T-helper 2 cell treated with Interferon-gamma antibody and Interleukin-4, amounts not matched to agents 5 μg/mL and 100 μg/mL, for 36 hours (primary cell): ENCODE results near the gene KIF26B.
A peak's percentile ranks its signal among the peaks of the same experiment; 100 is the strongest.

ENCODE experiments used
- DNase-seq: peaks from one replicate; pipeline ENCODE4 v3.0.0; 2021; ENCODE audit warnings: low spot score
- H3K27ac Mint-ChIP-seq: one replicate; pipeline ENCODE4 v1.8.0; 2021; ENCODE audit warnings: mild to moderate bottlenecking, mixed read lengths
- H3K27me3 Mint-ChIP-seq: one replicate; pipeline ENCODE4 v1.8.0; 2021; ENCODE audit warnings: low read depth, mixed read lengths
- H3K36me3 Mint-ChIP-seq: one replicate; pipeline ENCODE4 v1.8.0; 2021; ENCODE audit warnings: low read depth, mixed read lengths
- H3K4me1 Mint-ChIP-seq: one replicate; pipeline ENCODE4 v1.8.0; 2021; ENCODE audit warnings: low read depth, mixed read lengths
- H3K4me3 Mint-ChIP-seq: one replicate; pipeline ENCODE4 v1.8.0; 2022; ENCODE audit warnings: mild to moderate bottlenecking, moderate library complexity, mixed read lengths
- H3K9me3 Mint-ChIP-seq: one replicate; pipeline ENCODE4 v1.8.0; 2021; ENCODE audit warnings: mixed read lengths

Gene KIF26B

GRCh38 chr1:245622332-245623014 lies 467.7 kb downstream of the KIF26B start:
- Mint-ChIP-seq H3K27me3 (no peaks in the 10 kb centered on the region), H3K4me3 (no peak overlapping the region), H3K27ac (no peak overlapping the region), H3K9me3 (peaks cover 5% of the 10 kb centered on the region), H3K36me3 (no peaks in the 10 kb centered on the region), H3K4me1 (peaks cover 1% of the 10 kb centered on the region)
- DNase-seq = no peak

GRCh38 chr1:245641384-245641783 lies 486.6 kb downstream of the KIF26B start:
- H3K4me1 Mint-ChIP-seq = no peaks in the 10 kb centered on the region
- no peak overlapping the region for H3K4me3 Mint-ChIP-seq
- no peaks in the 10 kb centered on the region for H3K27me3 Mint-ChIP-seq
- H3K36me3 Mint-ChIP-seq = peaks cover 1% of the 10 kb centered on the region
- peaks cover 37% of the 10 kb centered on the region for H3K9me3 Mint-ChIP-seq
- no peak for DNase-seq
- H3K27ac Mint-ChIP-seq = no peak overlapping the region

GRCh38 chr1:245645406-245645805 lies 490.6 kb downstream of the KIF26B start:
- Mint-ChIP-seq H3K27ac (no peak overlapping the region), H3K9me3 (peaks cover 29% of the 10 kb centered on the region), H3K4me1 (peaks cover 1% of the 10 kb centered on the region), H3K4me3 (no peak overlapping the region), H3K27me3 (no peaks in the 10 kb centered on the region), H3K36me3 (peaks cover 1% of the 10 kb centered on the region)
- DNase-seq = no peak

- Mint-ChIP-seq H3K27ac (no peak overlapping the region), H3K36me3 (peaks cover 1% of the 10 kb centered on the region), H3K4me1 (peaks cover 1% of the 10 kb centered on the region), H3K4me3 (no peak overlapping the region), H3K9me3 (peaks cover 28% of the 10 kb centered on the region), H3K27me3 (no peaks in the 10 kb centered on the region)
- no peak for DNase-seq
These were observed 491.1 kb downstream of the KIF26B start for GRCh38 chr1:245645894-245646293.

GRCh38 chr1:245648749-245649522 lies 494.2 kb downstream of the KIF26B start:
- DNase-seq = peak; percentile 27
- Mint-ChIP-seq H3K4me1 (peaks cover 1% of the 10 kb centered on the region), H3K36me3 (no peaks in the 10 kb centered on the region), H3K9me3 (peaks cover 5% of the 10 kb centered on the region), H3K27me3 (no peaks in the 10 kb centered on the region), H3K4me3 (no peak overlapping the region), H3K27ac (no peak overlapping the region)

GRCh38 chr1:245649666-245650065 lies 494.9 kb downstream of the KIF26B start:
- Mint-ChIP-seq H3K27me3 (no peaks in the 10 kb centered on the region), H3K4me1 (peaks cover 1% of the 10 kb centered on the region), H3K4me3 (no peak overlapping the region), H3K27ac (no peak overlapping the region), H3K36me3 (no peaks in the 10 kb centered on the region), H3K9me3 (peaks cover 2% of the 10 kb centered on the region)
- no peak for DNase-seq

GRCh38 chr1:245650441-245650960 lies 495.7 kb downstream of the KIF26B start:
- Mint-ChIP-seq H3K27ac (no peak overlapping the region), H3K36me3 (no peaks in the 10 kb centered on the region), H3K4me3 (no peak overlapping the region), H3K9me3 (no peaks in the 10 kb centered on the region), H3K27me3 (no peaks in the 10 kb centered on the region), H3K4me1 (peaks cover 1% of the 10 kb centered on the region)
- no peak for DNase-seq

- Mint-ChIP-seq H3K27ac (no peak overlapping the region), H3K4me3 (no peak overlapping the region), H3K9me3 (no peaks in the 10 kb centered on the region), H3K27me3 (no peaks in the 10 kb centered on the region), H3K36me3 (no peaks in the 10 kb centered on the region), H3K4me1 (peaks cover 1% of the 10 kb centered on the region)
- DNase-seq = no peak
These were observed 496.3 kb downstream of the KIF26B start for GRCh38 chr1:245651093-245651492.

- H3K9me3 Mint-ChIP-seq = no peaks in the 10 kb centered on the region
- no peak overlapping the region for H3K4me3 Mint-ChIP-seq
- H3K27me3 Mint-ChIP-seq = no peaks in the 10 kb centered on the region
- no peak overlapping the region for H3K27ac Mint-ChIP-seq
- no peak for DNase-seq
- H3K36me3 Mint-ChIP-seq = no peaks in the 10 kb centered on the region
- H3K4me1 Mint-ChIP-seq = peaks cover 1% of the 10 kb centered on the region
These were observed 497.3 kb downstream of the KIF26B start for GRCh38 chr1:245652116-245652515.

GRCh38 chr1:245652660-245653427 lies 498.1 kb downstream of the KIF26B start:
- no peak for DNase-seq
- H3K9me3 Mint-ChIP-seq = no peaks in the 10 kb centered on the region
- H3K27ac Mint-ChIP-seq = no peak overlapping the region
- no peaks in the 10 kb centered on the region for H3K36me3 Mint-ChIP-seq
- H3K4me3 Mint-ChIP-seq = no peak overlapping the region
- H3K4me1 Mint-ChIP-seq = peaks cover 1% of the 10 kb centered on the region
- no peaks in the 10 kb centered on the region for H3K27me3 Mint-ChIP-seq

- Mint-ChIP-seq H3K4me1 (no peaks in the 10 kb centered on the region), H3K27ac (no peak overlapping the region), H3K27me3 (no peaks in the 10 kb centered on the region), H3K9me3 (no peaks in the 10 kb centered on the region), H3K4me3 (no peak overlapping the region), H3K36me3 (no peaks in the 10 kb centered on the region)
- no peak for DNase-seq
These were observed 499.8 kb downstream of the KIF26B start for GRCh38 chr1:245654460-245655050.

- H3K36me3 Mint-ChIP-seq = no peaks in the 10 kb centered on the region
- no peak overlapping the region for H3K4me3 Mint-ChIP-seq
- no peak for DNase-seq
- no peaks in the 10 kb centered on the region for H3K9me3 Mint-ChIP-seq
- no peak overlapping the region for H3K27ac Mint-ChIP-seq
- no peaks in the 10 kb centered on the region for H3K4me1 Mint-ChIP-seq
- H3K27me3 Mint-ChIP-seq = no peaks in the 10 kb centered on the region
These were observed 501.5 kb downstream of the KIF26B start for GRCh38 chr1:245656189-245656717.

GRCh38 chr1:245657371-245657770 lies 502.6 kb downstream of the KIF26B start:
- H3K36me3 Mint-ChIP-seq = no peaks in the 10 kb centered on the region
- H3K27me3 Mint-ChIP-seq = no peaks in the 10 kb centered on the region
- H3K27ac Mint-ChIP-seq = no peak overlapping the region
- H3K9me3 Mint-ChIP-seq = no peaks in the 10 kb centered on the region
- H3K4me3 Mint-ChIP-seq = no peak overlapping the region
- DNase-seq = no peak
- no peaks in the 10 kb centered on the region for H3K4me1 Mint-ChIP-seq
